ENCODE results near the gene ZBTB46.
"Not testable (repeated sequence)": the region's sequence is repeated elsewhere in the genome, so short reads cannot be mapped to it uniquely, and the experiment has no call there.

Gene ZBTB46

DNA sequence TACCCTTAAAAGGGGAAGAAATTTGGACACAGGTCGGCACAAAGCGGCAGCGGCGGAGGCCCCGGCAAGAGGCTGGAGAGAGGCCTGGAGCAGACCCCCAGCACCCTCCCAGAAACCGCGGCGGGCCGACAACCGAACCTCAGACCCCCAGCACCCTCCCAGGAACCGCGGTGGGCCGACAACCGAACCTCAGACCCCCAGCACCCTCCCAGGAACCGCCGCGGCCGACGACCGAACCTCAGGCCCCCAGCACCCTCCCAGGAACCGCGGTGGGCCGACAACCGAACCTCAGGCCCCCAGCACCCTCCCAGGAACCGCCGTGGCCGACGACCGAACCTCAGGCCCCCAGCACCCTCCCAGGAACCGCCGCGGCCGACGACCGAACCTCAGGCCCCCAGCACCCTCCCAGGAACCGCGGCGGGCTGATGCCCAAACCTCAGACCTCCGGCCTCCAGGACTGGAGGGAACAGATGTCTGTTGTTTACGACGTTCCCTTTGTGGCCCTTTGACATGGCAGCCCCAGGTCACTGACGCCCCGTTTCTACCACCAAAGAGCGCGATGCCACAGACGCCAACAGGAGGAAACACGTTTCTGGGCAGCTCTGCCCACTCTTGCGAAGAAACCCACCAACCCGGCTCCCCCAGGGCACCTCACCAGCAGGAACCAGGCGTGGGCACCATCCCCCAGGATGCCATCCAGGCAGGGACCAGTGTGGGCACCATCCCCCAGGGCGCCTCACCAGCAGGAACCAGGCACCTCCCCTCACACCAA lies 28.4 kb downstream of the ZBTB46 start:
- Histone ChIP-seq H3K36me3 (ENCODE audit: control insufficient read depth, insufficient read depth, low read length) (no peaks in the 10 kb centered on the region), H3K27me3 (ENCODE audit: control insufficient read depth, insufficient read depth, low read length) (no peaks in the 10 kb centered on the region), H3K9ac (ENCODE audit: low read length) (no peak overlapping the region), H3K4me1 (ENCODE audit: control insufficient read depth, insufficient read depth, low read length) (no peaks in the 10 kb centered on the region), H3K4me3 (ENCODE audit: low read length) (no peak overlapping the region), H3K9me3 (ENCODE audit: control insufficient read depth, low read length) (no peaks in the 10 kb centered on the region)

DNA sequence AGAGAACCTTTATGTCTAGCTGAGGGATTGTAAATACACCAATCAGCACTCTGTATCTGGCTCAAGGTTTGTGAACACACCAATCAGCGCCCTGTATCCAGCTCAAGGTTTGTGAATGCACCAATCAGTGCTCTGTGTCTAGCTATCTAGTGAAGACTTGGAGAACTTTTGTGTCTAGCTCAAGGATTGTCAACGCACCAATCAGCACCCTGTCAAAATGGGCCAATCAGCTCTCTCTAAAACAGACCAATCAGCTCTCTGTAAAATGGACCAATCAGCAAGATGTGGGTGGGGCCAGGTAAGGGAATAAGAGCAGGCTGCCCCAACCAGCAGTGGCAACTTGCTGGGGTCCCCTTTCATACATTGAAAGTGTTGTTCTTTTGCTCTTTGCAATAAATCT lies 29.9 kb downstream of the ZBTB46 start:
- H3K27me3 ChIP-seq (ENCODE audit: control insufficient read depth, insufficient read depth, low read length); H3K9ac ChIP-seq (ENCODE audit: low read length); H3K36me3 ChIP-seq (ENCODE audit: control insufficient read depth, insufficient read depth, low read length); H3K9me3 ChIP-seq (ENCODE audit: control insufficient read depth, low read length); H3K4me3 ChIP-seq (ENCODE audit: low read length); H3K4me1 ChIP-seq (ENCODE audit: control insufficient read depth, insufficient read depth, low read length): not testable (repeated sequence)

DNA sequence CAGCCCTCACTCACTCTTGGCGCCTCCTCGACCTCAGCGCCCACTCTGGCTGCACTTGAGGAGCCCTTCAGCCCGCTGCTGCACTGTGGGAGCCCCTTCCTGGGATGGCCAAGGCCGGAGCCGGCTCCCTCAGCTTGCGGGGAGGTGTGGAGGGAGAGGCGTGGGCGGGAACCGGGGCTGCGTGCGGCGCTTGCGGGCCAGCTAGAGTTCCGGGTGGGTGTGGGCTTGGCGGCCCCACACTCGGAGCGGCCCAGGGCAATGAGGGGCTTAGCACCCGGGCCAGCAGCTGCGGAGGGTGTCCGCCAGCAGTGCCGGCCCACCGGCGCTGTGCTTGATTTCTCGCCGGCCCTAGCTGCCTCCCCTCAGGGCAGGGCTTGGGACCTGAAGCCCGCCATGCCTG lies 30.7 kb downstream of the ZBTB46 start:
- H3K9ac ChIP-seq (ENCODE audit: low read length); H3K27me3 ChIP-seq (ENCODE audit: control insufficient read depth, insufficient read depth, low read length); H3K4me1 ChIP-seq (ENCODE audit: control insufficient read depth, insufficient read depth, low read length); H3K4me3 ChIP-seq (ENCODE audit: low read length); H3K36me3 ChIP-seq (ENCODE audit: control insufficient read depth, insufficient read depth, low read length); H3K9me3 ChIP-seq (ENCODE audit: control insufficient read depth, low read length): not testable (repeated sequence)

DNA sequence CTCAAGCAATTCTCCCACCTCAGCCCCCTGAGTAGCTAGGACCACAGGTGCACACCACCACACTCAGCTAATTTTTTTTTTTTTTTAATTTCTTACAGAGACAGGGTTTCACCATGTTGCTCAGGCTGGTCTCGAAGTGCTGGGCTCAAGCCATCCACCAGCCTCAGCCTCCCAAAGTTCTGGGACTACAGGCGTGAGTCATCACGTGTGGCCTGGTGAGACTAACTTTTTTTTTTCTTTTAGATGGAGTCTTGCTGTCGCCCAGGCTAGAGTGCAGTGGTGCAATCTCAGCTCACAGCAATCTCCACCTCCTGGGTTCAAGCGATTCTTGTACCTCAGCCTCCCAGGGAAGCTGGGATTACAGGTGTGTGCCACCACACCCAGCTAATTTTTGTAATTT lies 31.9 kb downstream of the ZBTB46 start:
- H3K36me3 ChIP-seq (ENCODE audit: control insufficient read depth, insufficient read depth, low read length); H3K4me1 ChIP-seq (ENCODE audit: control insufficient read depth, insufficient read depth, low read length); H3K4me3 ChIP-seq (ENCODE audit: low read length); H3K9me3 ChIP-seq (ENCODE audit: control insufficient read depth, low read length); H3K9ac ChIP-seq (ENCODE audit: low read length); H3K27me3 ChIP-seq (ENCODE audit: control insufficient read depth, insufficient read depth, low read length): not testable (repeated sequence)

DNA sequence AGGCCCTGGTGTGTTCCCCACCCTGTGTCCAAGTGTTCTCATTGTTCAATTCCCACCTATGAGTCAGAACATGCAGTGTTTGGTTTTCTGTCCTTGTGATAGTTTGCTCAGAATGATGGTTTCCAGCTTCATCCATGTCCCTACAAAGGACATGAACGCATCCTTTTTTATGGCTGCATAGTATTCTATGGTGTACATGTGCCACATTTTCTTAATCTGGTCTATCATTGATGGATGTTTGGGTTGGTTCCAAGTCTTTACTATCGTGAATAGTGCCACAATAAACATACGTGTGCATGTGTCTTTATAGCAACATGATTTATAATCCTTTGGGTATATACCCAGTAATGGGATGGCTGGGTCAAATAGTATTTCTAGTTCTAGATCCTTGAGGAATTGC lies 33.9 kb downstream of the ZBTB46 start:
- H3K36me3 ChIP-seq (ENCODE audit: control insufficient read depth, insufficient read depth, low read length); H3K9me3 ChIP-seq (ENCODE audit: control insufficient read depth, low read length); H3K27me3 ChIP-seq (ENCODE audit: control insufficient read depth, insufficient read depth, low read length); H3K9ac ChIP-seq (ENCODE audit: low read length); H3K4me1 ChIP-seq (ENCODE audit: control insufficient read depth, insufficient read depth, low read length); H3K4me3 ChIP-seq (ENCODE audit: low read length): not testable (repeated sequence)

DNA sequence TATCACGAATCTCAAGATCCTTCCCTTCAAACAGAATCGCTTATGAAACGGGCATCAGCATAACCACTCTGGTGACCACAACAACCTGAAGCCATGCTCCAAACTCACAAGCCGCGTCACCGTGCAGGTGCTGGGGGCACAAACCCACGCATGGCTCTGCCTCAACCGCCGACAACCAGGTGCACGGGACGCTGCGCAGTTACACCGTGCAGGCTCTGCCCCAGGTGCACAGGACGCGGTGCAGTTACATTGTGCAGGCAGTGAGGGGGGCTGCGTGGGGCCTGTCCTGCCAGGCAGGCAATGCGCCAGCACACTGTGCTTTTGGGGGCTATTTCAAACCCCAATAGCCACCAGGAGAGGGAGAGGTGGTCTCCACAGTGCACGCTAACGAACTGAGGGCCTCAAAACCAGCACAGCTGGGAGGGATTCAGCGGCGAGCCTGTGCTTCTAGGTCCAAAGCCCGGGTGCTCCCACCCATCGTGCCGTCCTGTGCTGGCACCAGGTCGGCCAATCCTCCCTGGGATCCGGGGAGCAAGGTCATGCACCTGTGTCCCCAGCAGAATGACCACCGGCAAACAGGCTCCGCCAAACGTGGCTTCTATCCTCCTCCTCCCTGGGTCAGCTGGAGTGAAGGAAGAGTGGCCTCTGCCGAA lies 35.8 kb downstream of the ZBTB46 start:
- no peaks in the 10 kb centered on the region for H3K9me3 ChIP-seq (ENCODE audit: control insufficient read depth, low read length)
- no peaks in the 10 kb centered on the region for H3K4me1 ChIP-seq (ENCODE audit: control insufficient read depth, insufficient read depth, low read length)
- no peaks in the 10 kb centered on the region for H3K36me3 ChIP-seq (ENCODE audit: control insufficient read depth, insufficient read depth, low read length)
- H3K9ac ChIP-seq (ENCODE audit: low read length): no peak overlapping the region
- H3K27me3 ChIP-seq (ENCODE audit: control insufficient read depth, insufficient read depth, low read length): no peaks in the 10 kb centered on the region
- no peak overlapping the region for H3K4me3 ChIP-seq (ENCODE audit: low read length)

DNA sequence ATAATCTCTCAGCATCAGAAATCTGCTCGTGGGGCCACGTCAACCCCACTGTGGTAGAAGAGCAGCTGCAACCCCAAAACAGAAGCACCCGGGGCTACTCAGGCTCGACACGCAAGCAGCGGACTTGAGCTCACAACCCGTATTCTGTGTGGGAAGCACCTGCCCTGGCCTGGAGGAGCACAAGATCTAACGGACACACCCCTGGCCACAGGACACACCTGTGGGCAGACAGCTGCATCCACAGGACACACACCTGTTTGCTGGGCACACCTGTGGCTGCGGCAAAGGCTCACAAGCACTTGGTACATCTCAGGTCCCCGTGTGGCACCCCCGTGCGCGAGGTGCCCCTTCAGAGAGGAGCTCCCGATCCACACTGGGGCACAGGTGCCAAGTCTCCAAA lies 36.5 kb downstream of the ZBTB46 start:
- Histone ChIP-seq H3K27me3 (ENCODE audit: control insufficient read depth, insufficient read depth, low read length) (no peaks in the 10 kb centered on the region), H3K4me1 (ENCODE audit: control insufficient read depth, insufficient read depth, low read length) (no peaks in the 10 kb centered on the region), H3K4me3 (ENCODE audit: low read length) (no peak overlapping the region)

DNA sequence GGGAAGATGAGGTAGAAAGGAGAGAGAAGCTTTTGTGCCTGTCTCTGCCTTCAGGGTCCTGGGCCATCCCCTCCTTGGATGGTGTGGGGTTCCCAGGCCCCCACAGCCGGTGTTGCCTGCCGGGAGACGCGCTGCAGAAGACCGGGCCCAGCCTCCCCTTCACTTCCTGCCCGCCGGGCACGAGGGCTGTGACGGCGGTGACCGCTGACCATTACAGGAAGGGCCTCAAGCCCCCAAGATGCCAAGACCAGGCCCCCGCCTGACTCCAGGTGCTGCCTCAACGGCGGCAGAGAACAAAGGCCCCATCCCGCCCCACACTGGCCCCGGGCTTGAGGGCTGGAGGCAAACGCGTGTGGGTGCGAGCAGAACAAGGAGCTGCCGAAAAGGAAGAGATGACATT lies 38.2 kb downstream of the ZBTB46 start:
- H3K36me3 ChIP-seq (ENCODE audit: control insufficient read depth, insufficient read depth, low read length): no peaks in the 10 kb centered on the region
- H3K4me1 ChIP-seq (ENCODE audit: control insufficient read depth, insufficient read depth, low read length): no peaks in the 10 kb centered on the region
- H3K9me3 ChIP-seq (ENCODE audit: control insufficient read depth, low read length): no peaks in the 10 kb centered on the region
- H3K4me3 ChIP-seq (ENCODE audit: low read length): no peak overlapping the region
- no peak overlapping the region for H3K9ac ChIP-seq (ENCODE audit: low read length)
- no peaks in the 10 kb centered on the region for H3K27me3 ChIP-seq (ENCODE audit: control insufficient read depth, insufficient read depth, low read length)

More for the DNA sequence above, 36.5 kb downstream of the ZBTB46 start:
- Histone ChIP-seq H3K9ac (ENCODE audit: low read length) (no peak overlapping the region), H3K36me3 (ENCODE audit: control insufficient read depth, insufficient read depth, low read length) (no peaks in the 10 kb centered on the region), H3K9me3 (ENCODE audit: control insufficient read depth, low read length) (no peaks in the 10 kb centered on the region)

DNA sequence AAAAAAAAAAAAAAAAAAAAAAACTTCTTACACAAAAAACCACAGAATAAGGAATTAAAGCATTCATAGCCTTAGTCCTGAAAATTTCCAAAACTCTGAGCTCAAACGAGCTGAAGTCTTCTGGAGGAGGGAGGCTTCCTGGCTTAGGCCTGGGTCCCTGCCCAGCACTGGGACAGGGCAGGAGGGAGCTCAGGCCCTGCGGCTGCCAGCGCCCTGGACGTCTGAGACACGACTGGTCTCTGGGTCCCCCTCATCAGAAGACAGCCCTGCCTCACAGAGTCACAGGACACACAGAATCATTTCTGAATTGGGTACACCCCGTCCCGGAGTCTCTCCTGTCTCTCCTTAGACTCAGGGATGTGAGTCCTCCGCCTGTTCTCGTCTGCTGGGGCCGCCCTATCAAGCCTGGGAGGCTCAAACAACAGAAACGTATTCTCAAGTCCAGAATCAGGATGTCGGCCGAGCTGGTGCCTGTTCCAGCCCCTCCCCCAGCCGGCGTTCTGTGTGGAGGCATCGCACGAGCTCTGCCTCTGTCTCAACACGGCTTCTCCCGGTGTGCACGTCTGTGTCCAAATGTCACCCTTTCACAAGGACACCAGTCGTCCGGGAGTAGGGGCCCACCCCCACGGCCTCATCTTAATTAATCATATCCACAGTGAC lies 39.4 kb downstream of the ZBTB46 start:
- no peaks in the 10 kb centered on the region for H3K4me1 ChIP-seq (ENCODE audit: control insufficient read depth, insufficient read depth, low read length)
- no peak overlapping the region for H3K4me3 ChIP-seq (ENCODE audit: low read length)
- H3K9me3 ChIP-seq (ENCODE audit: control insufficient read depth, low read length): no peaks in the 10 kb centered on the region
- H3K9ac ChIP-seq (ENCODE audit: low read length): no peak overlapping the region
- no peaks in the 10 kb centered on the region for H3K27me3 ChIP-seq (ENCODE audit: control insufficient read depth, insufficient read depth, low read length)
- no peaks in the 10 kb centered on the region for H3K36me3 ChIP-seq (ENCODE audit: control insufficient read depth, insufficient read depth, low read length)

DNA sequence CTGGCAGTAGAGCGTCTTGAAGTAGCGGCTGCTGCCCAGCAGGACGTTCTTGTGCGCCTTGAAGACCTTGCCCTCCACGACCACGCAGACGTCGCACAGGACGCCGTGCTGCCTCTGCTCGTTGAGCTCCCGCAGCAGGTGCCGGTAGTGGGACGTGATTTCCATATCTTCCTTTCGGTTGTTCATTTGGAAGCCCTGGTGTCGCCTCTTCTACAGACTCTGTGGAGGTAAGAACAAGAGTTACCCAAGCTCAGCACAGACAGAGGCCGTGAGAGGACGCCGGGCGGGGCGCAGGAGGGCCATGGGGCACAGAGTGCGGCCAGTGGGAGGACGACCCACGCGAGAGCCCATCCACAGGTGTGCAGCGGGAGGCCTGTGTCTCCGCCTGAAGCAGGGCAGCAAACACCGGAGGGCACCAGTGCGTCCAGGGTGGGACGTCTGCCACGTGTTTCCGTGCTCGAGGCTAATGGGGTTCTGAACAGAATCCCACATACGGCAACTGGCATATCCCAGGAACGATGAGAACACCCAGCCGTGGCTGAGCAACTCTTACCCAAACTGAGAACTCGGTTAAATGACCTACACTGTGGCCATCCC lies 40.4 kb downstream of the ZBTB46 start:
- H3K36me3 ChIP-seq (ENCODE audit: control insufficient read depth, insufficient read depth, low read length): no peaks in the 10 kb centered on the region
- no peaks in the 10 kb centered on the region for H3K9me3 ChIP-seq (ENCODE audit: control insufficient read depth, low read length)
- H3K4me3 ChIP-seq (ENCODE audit: low read length): no peak overlapping the region
- no peaks in the 10 kb centered on the region for H3K27me3 ChIP-seq (ENCODE audit: control insufficient read depth, insufficient read depth, low read length)
- H3K9ac ChIP-seq (ENCODE audit: low read length): no peak overlapping the region
- no peaks in the 10 kb centered on the region for H3K4me1 ChIP-seq (ENCODE audit: control insufficient read depth, insufficient read depth, low read length)

DNA sequence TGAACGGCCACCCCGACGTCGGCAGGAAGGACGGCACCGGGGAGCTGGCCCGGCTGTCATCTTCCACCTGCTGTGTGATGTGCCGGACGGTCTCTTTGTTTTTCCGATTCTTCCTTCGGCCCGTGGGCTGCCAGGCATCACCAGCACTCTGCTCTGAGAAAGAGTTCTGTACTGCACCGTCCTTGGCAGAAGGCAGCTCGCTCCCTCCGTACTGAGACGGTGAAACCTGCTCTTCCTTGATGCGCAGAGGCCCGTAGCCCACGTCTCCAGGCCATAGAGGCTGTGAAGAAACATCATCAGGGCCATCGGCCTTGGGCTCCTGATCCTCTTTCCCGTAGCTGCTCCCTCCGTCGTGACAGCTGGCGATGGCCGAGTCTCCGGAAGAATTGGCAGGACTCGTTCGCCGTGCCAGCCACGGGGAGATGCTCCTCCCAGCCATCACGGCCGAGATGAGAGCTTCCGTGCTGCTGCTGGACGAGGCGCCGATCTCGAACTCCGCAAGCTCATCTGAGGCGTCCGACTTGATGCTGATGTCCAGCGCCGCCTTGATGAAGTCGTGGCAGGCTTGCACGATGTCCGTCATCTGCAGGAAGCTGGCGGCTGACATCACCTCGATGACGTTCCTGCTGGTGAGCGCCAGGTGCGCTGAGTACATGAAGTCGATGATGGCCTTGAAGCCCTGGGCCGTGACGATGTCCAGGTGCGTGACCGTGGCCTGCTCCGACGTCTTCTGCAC lies 41.1 kb downstream of the ZBTB46 start:
- Histone ChIP-seq H3K4me1 (ENCODE audit: control insufficient read depth, insufficient read depth, low read length) (no peaks in the 10 kb centered on the region), H3K4me3 (ENCODE audit: low read length) (no peak overlapping the region), H3K27me3 (ENCODE audit: control insufficient read depth, insufficient read depth, low read length) (no peaks in the 10 kb centered on the region), H3K9ac (ENCODE audit: low read length) (no peak overlapping the region), H3K9me3 (ENCODE audit: control insufficient read depth, low read length) (no peaks in the 10 kb centered on the region), H3K36me3 (ENCODE audit: control insufficient read depth, insufficient read depth, low read length) (no peaks in the 10 kb centered on the region)

DNA sequence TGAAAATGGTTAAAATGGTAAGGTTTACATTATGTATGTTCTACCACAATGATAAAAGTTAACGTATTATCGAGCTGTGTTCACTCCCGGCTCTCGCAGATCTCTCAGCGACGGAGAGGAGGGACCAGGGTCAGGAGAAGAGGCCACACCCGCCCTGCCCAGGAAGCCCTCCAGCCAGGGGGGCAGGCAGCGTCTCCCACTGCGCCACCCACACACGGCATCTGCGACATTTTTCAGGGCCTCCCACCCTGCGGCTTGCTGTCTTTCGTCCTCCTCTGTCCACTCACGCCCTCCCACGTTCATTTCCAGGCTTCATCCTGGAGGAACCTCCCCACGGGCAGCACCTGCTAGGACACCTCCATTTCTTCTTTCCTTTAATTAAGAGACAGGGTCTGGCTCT lies 43.3 kb downstream of the ZBTB46 start:
- no peaks in the 10 kb centered on the region for H3K27me3 ChIP-seq (ENCODE audit: control insufficient read depth, insufficient read depth, low read length)
- H3K36me3 ChIP-seq (ENCODE audit: control insufficient read depth, insufficient read depth, low read length): no peaks in the 10 kb centered on the region
- no peaks in the 10 kb centered on the region for H3K4me1 ChIP-seq (ENCODE audit: control insufficient read depth, insufficient read depth, low read length)
- H3K4me3 ChIP-seq (ENCODE audit: low read length): no peak overlapping the region
- H3K9me3 ChIP-seq (ENCODE audit: control insufficient read depth, low read length): no peaks in the 10 kb centered on the region
- no peak overlapping the region for H3K9ac ChIP-seq (ENCODE audit: low read length)

All from mucosa of stomach (tissue), 1 donor.